ENCODE measurements around the gene RUNDC3A. TPM values are rescaled to one million over a fixed set of nuclear protein-coding genes. Genes with fewer than 3 reads are reported as not detected.

RUNDC3A gene
- total and polyA plus RNA-seq, 2 of the 8 experiments (the other 6 are each of a cell fraction or from before 2014, with no cell fraction given): 6.4 to 13.8 TPM

- TF ChIP-seq HDAC2 (IDR thresholded peaks at IDR 0.05; ENCODE audit: borderline replicate concordance in 1 of 2, low read depth in 2 of 2, low read length in 2 of 2) (no peak), EGR1 (IDR thresholded peaks at IDR 0.05; ENCODE audit: borderline replicate concordance, low read depth, low read length) (no peak), ASH2L (IDR thresholded peaks at IDR 0.05; ENCODE audit: low read length) (peak; percentile 22), SP2 (IDR thresholded peaks at IDR 0.05; ENCODE audit: low read length) (no peak), CBX5 (IDR thresholded peaks at IDR 0.05; ENCODE audit: low read depth, low read length) (no peak), CHD1 (IDR thresholded peaks at IDR 0.05; ENCODE audit: low read depth, low read length) (no peak), JUN (IDR thresholded peaks at IDR 0.05; ENCODE audit: low read depth, low read length) (no peak), RBBP5 (IDR thresholded peaks at IDR 0.05; ENCODE audit: borderline replicate concordance, low read depth, low read length) (peak; percentile 54; the same call in 1 of the 2 replicates), RFX5 (IDR thresholded peaks at IDR 0.05; ENCODE audit: borderline replicate concordance, low read depth, low read length) (no peak), RNF2 (IDR thresholded peaks at IDR 0.05; ENCODE audit: borderline replicate concordance, low read depth, low read length, missing control alignments, poor library complexity, severe bottlenecking) (no peak), BCL11A (IDR thresholded peaks at IDR 0.05; ENCODE audit: low read depth in 2 of 2, low read length in 2 of 2) (no peak), SAP30 (IDR thresholded peaks at IDR 0.05; ENCODE audit: insufficient read depth, insufficient replicate concordance, low read length) (no peak), NRF1 (IDR thresholded peaks at IDR 0.05; ENCODE audit: low read depth, low read length) (no peak), CBX8 (IDR thresholded peaks at IDR 0.05; ENCODE audit: borderline replicate concordance, low read depth, low read length) (no peak), BRCA1 (IDR thresholded peaks at IDR 0.05; ENCODE audit: low read depth, low read length) (no peak), ATF3 (IDR thresholded peaks at IDR 0.05; ENCODE audit: insufficient read depth, low read depth, low read length) (no peak), SRF (IDR thresholded peaks at IDR 0.05; ENCODE audit: low read depth, low read length) (no peak), RAD21 (IDR thresholded peaks at IDR 0.05 in 1 of 2, conservative IDR thresholded peaks at IDR 0.05 in 1 of 2; ENCODE audit: low read depth in 2 of 2, low read length in 2 of 2) (peak; percentile 36 to 54; a peak in 3 of 4 replicates)
Observed at GRCh38 chr17:44354582-44355561, 46.5 kb downstream of the RUNDC3A start (continued).
